ENCODE results near the gene GSAP.
"Not testable (repeated sequence)": the region's sequence is repeated elsewhere in the genome, so short reads cannot be mapped to it uniquely, and the experiment has no call there.

Gene GSAP

DNA sequence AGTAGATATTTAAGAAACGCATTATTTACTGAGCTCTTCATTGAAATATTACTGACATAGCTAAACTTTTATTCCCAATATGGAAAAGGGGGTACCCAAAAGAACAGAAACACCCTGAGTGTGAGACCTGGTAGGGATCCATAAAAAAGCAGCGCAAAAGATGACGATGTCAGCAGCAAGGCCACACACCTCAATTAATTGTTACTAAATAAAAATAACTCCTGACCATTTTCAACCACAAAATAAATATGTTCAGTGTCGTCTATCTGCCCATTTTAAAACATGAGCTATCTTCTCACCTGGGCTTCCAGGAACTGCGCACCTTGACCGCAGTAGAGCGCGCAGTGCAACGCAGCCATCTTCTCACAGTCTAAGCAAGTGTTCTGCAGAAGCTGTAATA lies 61.2 kb downstream of the GSAP start:
- no peak for DNase-seq

DNA sequence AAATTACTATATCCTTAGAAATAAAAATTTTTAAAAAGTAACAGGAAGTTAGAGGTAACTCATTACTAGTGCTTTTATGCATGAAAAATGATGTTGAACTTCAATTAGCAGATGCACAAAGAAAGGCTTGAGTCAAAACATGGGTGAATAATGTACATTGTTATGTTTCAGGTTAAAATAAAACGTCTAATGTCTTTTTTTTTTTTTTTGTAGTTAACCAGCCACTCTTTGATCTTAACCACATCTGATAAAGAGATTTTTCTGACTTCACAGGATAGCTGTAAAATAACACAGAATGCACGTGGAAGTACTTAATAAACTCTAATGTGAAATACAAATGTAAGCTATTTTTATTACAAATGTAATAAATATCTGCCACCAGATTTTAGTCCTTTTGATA lies 61.7 kb downstream of the GSAP start:
- no peak for DNase-seq

DNA sequence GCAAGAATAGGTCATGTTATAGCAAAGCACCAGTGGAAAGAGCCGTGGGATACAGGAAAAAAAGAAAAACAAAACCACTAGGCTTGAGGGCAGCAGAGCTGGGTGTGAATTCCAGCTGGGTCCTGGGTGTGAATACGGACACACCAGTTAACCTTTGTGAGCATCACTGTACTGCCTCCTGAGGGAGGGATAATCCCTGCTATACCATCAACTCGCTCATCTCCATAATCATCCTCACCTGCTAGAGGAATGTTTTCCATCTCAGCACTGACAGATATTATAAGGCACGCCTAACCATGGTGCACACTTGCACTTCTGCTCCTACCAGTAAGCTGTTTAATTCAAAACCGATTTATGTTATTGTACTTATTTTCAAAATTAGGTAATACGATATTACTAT lies 62.2 kb downstream of the GSAP start:
- DNase-seq: no peak

DNA sequence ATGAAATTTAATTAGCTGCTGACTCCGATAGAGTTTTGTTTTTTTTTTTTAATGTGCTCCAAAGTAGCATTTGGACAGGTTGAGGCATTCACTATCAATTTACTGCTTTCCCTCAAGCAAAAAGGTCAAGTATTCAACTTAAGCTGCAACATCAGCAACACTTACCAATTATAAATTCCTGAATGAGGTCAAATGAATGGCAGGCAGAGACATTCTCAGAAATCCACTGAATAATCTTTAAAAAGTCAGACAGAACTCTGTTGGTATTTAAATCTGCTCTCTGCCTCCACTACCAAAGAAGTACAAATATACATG lies 62.8 kb downstream of the GSAP start:
- no peak for DNase-seq

DNA sequence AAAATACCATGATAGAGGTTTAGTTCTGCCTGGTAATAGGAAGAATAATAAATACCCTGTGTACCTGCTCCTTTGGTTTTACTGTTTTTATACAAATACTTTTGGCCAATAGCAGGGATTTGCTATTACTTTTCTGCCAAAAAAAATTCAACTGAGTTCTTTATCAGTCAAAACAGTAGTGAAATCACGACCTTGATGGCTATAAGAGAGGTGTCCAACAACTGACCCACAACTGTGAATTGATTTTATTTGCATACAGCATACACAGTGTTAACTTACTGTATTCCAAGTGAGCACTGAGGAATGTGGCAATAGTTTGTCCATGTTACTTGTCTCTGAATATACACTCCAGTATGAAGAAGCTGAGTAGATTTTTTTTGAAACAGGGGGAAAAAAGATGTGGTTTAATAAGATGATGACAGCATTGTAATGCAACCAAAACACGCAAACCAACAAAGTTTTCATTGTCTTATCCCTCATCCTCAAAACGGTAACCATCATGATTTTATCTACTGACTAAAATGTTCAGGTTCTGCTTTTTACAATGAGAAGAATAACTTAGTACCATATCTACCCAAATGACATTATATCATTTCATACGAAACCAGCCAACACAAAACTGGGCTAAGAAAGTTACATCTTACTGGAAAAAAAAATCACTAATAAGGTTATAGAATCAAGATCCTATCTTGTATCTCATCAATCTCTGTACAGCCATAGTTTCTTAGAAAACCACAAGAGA lies 63.3 kb downstream of the GSAP start:
- no peak for DNase-seq

DNA sequence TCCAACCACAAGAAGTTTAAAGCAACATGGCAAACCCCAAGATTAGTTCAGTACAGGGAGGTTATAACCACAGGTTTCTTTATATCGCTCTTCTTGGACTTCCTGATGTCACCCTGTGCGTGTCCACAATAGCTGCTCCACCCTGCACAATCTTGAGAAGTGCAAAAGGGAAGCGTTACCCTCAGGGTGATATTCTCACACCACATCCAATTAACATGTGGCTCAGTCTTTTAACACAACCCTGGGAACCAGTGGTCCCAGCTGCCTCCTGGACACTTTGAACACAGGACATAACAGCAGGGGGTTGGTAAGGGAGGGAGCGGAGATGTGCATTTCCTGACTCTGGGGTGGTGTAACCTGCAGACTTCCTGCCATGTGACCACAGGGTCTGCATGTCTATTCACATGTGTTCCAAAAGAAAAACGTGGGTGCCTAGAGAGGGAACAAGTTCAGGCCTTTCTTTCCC lies 64.6 kb downstream of the GSAP start:
- DNase-seq: no peak

DNA sequence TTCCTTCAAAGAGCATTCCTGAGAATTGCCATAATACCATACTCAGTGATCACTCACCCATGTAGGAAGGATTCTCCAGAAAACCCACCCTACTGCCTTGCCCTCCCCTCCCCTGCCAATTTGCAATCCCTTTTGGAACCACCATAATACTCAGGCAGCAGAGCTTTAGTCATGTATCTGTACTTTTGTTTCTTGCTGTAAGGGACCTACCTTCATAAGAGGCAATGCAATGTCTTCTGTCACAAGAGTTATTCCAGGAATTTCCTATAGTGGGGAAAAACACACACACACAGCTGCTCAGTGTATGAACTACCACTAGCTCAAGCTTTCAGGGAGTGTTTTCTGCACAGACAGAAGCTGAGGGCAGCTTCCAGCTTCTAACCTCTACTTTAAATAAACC lies 67.0 kb downstream of the GSAP start:
- no peak for DNase-seq

DNA sequence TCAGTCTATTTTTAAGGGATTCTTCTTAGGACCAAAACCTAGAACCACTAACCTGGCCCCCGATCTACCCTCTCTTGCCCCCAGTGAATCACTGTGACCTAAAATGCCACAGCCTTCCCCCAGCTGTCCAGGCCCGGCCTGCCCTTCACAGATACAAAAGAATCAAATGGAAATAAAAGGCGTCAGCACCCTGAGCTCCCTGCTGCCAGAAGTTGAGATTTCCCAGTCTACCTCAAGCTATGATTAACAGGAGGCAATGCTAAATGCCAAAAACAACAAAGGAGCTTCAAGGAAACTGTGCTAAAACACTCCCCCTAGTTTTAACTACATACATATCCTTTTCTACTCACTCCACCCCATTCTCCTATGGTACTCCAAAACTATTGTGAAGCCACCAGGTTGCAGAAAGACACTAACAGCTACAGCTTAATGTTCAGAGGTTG lies 67.8 kb downstream of the GSAP start:
- no peak for DNase-seq

DNA sequence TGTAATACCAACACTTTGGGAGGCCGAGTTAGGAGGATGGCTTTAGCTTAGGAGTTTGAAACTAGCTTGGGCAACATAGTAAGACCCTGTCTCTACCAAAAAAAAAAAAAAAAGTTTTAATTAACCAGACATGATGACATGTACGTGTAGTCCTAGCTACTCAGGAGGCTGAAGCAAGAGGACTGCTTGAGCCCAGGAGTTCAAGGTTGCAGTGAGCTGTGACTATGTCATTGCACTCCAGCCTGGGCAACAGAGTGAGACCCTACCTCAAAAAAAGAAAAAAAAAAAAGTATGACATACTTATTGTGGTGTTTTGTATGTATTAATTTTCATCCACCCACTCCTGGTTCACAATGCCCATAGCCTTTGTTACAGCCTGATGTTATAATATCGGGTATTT lies 69.7 kb downstream of the GSAP start:
- no peak for DNase-seq

DNA sequence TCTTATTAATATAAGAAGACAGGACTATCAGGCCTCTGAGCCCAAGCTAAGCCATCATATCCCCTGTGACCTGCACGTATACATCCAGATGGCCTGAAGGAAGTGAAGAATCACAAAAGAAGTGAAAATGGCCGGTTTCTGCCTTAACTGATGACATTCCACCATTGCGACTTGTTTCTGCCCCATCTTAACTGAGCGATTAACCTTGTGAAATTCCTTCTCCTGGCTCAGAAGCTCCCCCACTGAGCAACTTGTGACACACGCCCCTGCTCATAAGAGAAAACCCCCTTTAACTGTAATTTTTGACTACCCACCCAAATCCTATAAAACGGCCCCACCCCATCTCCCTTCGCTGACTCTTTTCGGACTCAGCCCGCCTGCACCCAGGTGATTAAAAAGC lies 70.7 kb downstream of the GSAP start:
- DNase-seq: not testable (repeated sequence)

DNA sequence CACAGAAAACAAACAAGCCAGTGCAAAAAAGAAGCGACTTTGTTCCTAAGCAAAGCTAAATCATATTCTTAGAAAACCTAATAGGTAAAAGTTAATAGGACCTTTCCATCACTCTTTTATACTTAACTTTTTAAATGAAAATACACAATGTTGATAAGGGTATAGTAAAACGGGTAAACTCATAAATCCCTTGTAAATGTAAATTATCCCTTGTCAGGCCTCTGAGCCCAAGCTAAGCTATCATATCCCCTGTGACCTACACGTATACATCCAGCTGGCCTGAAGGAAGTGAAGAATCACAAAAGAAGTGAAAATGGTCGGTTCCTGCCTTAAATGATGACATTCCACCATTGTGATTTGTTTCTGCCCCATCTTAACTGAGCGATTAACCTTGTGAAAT lies 76.4 kb downstream of the GSAP start:
- DNase-seq: no peak

DNA sequence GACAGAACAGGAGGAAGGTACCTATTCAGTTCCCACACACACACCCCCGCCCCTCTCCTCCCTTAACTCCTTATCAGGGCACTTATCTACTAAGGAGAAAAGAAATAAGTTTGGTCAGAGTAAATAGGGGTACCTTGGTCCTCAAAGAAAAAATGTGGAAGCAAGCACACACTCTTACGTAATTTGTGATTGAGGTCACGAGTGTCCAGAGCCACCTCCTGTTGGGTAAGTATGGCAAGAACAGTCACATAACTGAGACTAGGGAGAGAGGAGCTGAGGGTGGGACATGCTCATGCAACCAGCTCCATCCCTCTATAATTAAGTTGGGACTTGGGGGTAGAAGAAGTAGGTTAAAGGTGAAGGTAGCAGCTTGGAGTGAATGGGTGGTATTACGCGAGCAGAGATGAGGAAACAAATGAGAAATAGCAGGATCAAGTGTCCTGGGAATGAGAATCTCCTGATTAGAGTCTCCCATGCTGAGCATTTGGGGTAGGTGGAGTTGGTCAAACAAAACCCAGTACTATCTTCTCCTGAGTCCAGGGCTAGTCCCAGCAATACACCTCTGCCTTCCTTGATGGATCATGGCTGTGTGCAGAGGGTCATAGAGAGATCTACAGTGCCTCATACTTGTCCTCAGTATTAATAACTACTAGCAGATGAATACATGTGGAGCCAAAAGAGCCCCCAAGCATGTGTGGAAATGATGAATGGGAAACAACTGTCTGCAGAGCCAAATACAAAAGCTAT lies 77.1 kb downstream of the GSAP start:
- no peak for DNase-seq

DNA sequence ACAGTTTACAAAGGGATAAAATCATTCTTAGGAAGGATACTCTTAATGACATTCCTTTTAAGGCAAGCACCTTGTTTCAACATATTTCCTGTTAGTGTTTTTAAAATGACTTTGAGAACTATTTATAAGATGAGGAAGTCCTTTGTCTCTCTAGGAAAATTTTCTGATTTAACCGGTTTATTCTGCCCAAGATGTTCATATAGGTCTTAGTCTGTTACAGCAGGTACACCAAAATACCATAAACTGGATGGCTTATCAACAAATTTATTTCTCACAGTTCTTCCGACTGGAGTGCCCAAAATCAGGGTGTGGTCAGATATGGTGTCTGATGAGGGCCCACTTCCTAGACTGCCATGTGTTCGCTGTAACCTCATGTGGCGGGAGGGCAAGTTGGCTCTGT lies 77.9 kb downstream of the GSAP start:
- no peak for DNase-seq

DNA sequence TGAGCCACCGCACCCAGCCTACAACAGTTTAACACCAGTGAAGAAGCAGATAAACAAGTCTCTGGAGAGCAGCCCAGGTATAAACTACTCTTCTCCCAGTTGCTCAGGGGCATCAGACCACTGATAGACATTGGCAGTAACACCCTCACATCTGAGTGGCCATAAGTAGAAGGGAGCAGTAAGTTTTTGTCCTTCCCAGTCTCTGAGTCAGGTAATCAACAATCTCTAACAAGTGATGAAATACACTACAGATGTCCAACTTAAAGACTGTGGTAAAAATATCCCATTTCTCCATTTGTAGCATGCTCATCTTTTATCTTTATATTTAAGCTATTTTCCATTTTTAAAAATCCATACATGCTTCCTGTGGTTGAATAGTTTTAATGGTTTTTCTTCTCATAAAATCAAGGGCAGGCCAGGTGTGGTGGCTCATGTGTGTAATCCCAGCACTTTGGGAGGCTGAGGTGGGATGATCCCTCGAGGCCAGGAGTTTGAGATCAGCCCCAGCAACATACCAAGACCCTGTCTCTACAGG lies 78.6 kb downstream of the GSAP start:
- no peak for DNase-seq

DNA sequence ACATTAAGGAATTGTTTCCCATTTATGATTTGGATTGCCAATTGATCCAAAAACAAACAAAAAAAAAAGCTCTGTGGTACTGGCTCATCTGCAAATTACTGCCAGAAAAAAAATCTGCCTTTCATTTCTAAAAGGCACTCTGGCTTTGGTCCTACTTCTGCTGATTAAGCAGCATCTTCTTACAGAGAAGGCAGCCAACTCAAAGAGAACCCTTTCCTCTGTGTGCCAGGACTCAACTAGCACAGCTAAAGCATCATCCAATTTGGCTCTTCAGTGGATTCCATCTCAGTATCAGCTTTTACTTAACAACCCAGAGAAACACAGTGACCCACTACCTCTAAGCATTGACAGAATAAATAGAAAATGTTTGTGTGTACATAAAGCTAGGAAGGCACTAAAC lies 80.6 kb downstream of the GSAP start:
- DNase-seq: no peak

DNA sequence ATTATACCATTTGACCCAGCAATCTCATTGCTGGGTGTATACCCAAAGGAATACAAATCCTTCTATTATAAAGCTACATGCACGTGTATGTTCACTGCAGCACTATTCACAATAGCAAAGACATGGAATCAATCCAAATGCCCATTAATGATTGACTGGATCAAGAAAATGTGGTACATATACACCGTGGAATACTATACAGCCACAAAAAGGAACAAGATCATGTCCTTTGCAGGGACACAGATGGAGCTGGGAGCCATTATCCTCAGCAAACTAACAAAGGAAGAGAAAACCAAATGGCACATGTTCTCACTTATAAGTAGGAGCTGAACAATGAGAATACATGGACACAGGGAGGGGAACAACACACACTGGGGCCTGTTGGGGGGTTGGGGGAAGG lies 82.1 kb downstream of the GSAP start:
- not testable (repeated sequence) for DNase-seq

DNA sequence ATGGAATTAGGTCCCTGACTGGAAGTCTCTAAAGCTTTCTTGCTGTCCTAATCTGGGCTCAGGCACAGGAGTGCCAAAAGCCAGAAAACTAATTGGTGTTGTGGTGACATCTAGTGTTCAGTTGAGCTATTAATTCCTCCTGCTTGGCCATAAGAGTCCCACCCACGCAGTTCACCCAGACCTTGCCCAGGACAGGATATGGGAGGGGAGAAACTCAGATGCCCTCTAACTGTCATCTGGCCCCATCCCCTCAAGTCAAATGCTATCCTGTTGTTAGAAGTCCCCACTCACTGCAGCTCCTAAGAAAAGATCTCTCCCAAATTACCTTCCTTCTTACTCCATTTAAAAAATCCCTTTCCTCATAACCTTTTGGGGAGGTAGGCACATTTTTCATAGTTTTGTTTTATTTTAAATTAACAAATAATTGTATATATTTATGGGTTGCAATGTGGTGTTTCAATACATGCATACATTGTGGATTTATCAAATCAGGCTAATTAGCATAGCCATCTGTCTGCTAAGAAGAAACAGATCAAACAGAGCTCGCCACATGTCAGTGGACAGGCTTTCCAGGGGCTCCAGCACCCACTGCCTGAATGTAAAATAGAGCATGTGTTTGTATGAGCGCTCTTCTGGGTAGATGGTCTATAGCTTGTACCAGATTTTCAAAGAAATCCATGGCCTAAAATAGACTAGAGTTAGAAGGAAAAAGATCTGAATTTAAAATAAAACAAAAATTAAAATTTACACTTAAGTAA lies 84.0 kb downstream of the GSAP start:
- DNase-seq: peak; percentile 50 to 86

DNA sequence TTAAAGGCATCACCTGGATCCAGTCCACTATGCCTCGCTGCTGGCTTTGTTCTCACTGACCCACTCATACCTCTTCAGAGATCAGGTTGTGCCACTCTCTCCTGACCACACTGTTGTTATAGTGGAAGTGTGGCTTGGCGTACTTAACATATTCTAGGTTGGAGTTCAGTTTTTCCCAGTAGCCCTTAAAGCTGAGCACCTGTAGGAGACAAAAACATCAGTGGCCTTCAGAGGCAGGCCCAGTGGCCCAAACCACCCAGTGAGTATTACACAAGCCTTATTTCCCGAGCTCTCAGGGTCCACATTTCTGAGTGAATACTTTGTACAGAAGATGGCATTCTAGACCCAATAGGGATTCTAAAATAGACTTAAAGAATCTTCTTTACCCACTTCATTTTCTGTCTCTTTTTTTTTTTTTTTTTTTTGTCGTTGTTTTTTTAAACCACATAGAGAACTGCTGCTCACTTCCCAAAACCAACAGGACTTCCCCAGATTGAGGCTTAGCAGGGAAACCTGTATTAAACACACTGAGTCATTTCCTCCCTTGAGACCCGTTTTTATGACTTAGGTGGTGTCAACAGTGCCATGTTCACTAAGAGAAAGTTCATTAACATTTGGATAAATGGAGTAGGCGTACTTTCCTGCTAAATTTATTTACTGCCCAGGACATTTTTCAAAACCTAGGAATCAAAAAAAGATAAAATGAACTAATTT lies 85.8 kb downstream of the GSAP start:
- no peak for DNase-seq

DNA sequence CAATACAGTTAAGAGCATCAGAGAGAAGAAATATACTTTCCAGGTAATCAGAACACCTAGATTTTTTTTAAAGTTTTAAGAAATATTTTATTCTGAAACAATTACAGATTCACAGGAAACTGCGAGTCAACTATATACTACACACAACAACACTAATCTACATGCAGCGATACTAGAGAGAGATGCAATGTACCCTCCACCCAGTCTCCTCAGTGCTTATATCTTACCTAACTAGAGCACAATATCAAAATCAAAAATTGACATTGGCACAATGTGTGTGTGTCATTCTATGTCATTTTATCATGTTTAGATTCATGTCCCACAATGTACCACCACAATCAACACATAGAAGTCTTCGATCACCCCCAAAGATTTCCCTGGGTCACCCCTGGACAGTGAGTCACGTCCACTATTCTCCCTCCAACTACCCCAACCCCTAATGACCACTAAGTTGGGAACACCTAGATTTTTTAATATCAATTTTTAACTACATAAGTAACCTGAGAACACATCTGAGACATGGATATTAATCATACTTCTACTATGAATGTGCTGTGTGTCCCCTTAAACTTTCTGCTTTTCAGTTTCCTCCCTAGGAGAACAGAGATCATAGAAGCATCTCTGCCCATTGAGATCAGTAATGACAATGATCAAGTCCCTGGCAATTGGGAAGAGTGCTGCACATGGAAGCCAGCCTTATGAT lies 86.5 kb downstream of the GSAP start:
- DNase-seq: no peak

DNA sequence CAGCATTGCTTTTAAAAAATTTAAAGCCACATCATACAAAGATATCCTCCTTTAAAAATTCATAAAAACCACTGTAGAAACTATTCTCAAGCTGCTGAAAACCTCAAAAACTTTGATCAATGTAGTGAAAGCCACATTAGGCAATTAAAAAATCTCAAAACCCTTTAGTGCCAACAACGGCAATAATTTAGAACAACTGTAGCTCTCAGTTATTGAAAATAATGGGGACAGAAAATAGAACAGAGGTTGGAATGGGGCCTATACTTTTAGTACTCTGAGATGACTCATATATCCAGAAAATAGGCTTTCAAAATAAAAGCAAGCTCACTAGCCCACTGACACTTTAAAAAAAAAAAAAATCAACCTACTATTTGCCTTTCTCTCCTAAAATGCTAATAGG lies 87.5 kb downstream of the GSAP start:
- no peak for DNase-seq

DNA sequence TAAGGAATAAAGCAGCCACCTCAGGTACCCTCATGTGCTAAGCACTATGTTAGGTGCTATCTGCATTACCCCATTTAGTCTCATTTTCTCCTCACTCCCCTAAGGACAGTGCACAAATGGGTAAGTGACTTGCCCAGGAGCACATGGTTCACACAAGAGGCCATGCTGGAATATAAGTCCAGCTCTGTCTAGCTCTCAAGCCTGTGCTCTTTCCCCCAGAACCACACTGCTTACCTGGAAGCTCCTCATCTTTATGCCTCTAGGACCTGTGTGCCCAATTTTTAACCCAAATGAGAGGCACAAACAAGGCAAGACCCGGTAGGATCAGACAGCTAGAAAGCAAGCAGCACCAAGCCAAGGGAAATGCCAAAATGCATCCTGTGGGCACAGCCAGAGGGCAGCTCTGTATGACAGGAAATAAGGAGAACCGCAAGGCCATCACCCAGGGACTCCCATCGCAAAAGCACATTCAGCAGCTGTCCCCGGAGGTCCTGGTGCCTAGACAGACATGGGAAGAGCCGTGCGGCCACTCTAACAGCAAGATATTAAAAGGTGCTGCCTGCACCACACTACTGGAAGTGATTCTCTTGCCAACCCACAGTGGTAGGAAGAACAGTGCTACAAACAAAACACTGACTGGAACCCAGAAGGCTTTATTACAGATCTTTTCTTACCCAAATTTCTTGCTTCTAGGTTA lies 88.1 kb downstream of the GSAP start:
- DNase-seq: no peak
